ENCODE measurements around the gene ADGRA3.
"Not testable (repeated sequence)": the region's sequence is repeated elsewhere in the genome, so short reads cannot be mapped to it uniquely, and the experiment has no call there.

Gene ADGRA3

DNA sequence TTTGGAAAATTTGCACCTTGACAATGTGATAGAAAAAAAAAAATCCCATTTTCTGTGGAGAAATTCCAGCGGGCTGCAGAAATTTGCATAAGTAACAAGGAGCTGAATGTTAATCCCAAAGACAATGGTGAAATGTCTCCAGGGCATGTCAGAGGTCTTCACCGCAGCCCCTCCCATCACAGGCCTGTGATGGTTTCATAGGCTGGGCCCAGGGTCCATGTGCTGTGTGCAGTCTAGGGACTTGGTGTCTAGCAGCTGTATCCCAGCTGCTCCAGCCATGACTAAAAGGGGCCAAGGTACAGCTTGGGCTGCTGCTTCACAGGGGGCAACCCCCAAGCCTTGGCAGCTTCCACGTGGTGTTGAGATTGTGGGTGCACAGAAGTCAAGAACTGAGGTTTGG, 85.2 kb downstream of the ADGRA3 start:
- DNase-seq = no peak

DNA sequence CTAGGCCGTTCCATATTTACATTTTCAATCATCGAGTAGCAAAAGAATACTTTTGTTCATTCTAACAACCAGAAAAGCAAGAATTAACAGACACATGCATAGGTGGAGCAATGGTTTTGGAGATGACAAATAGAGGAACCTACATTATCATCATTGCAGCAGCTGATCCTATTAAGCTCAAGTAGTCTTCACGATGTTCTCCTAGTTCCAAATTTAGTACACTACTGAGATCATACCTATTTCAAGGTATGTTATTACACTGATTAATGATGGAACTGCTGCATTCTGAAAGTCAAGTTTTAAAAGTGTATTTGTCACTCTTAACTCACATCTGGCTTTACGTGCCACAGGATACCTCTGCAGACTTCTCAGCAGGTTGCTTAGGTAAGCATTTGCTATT, 87.4 kb downstream of the ADGRA3 start:
- no peak for DNase-seq

DNA sequence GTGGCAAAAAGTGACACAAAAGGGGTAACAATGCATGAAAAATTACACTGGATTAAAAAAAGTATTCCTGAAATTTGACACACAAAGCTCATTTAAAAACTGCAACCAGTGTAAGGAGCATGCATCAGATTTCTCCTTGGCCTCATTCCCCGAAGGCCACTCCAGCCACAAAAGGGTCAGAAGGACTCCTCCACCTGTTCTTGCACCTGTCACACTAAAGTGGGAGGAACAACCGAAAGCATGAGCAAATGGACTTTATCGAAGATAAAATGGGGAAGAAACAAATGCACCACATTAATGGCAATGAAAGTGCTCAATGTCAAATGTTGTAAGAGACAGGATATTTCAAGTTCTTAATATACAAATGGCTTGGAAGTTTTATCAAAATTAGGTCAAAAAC, 88.2 kb downstream of the ADGRA3 start:
- DNase-seq = peak; percentile 51

DNA sequence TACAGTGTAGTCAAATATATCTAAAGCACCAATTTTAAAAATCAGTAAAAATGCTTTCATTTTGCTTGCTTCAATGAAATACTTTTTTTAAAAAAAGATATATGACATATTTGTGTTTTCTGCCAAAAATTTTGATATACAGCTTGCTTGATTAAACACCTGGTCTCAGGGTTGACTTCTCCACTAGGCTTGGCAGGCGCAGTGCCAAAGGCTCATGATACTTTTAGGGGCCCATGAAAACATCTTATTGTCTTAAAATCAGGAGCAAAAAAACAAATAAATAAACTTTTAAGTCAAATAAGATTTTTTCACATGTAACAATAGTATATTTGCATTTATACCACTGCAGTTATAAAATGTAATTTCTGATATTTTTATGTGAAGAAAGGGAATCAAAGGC, 95.6 kb downstream of the ADGRA3 start:
- no peak for DNase-seq

DNA sequence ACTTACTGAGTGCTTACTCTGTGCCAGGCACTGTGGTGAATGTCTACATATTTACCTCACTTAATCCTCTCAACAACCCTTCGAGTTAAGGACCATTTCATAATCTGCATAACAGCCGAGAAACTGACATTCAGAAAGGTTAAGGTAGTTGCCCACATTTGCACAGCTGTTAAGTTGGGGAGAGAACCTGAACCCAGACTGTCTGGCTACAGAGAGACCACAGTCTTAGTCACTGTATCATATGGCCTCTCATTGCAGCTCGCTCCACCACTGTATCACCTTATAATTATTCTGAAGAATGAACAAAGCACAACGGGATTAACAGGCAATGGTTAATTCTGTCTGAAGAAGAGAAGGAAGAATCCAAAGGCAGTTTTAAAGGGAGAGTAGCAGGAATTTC, 98.5 kb downstream of the ADGRA3 start:
- DNase-seq = peak; percentile 25

DNA sequence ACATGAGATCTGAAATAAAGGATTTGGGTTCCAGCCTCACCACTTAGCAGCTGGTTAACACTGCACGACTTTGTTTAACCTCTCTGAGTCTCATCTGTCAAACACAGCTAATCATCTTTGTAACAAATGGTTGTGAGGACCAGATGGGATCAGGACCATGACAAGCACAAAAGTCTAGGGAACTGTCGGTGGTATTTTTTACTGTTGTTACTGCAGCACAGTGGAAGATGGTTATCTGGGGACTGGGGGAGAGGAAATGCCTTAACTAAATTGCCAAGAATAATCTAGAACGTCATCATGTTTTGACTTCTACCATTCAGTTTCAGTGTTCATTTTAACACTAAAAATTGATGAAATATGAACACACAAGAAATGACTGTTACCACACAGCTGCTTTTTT, 99.5 kb downstream of the ADGRA3 start:
- DNase-seq = peak; percentile 63

DNA sequence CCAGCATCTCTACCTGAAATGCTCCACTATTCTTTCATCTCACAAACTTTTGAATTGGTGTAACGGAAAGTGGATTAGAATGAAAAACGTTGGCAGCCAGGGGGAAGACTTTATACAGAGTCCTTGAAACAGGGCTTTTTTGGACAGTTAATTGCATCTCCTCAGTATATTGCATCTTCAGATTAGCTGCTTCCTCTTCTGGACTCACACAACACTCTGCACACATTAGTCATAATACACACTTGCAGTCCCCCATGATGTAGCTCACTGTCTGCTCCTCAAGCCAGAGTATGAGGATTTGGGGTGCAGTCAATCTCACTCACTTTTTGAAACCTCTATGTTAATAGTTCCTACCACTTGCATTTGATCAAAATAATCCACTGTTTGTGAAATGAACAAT, 101.0 kb downstream of the ADGRA3 start:
- no peak for DNase-seq

DNA sequence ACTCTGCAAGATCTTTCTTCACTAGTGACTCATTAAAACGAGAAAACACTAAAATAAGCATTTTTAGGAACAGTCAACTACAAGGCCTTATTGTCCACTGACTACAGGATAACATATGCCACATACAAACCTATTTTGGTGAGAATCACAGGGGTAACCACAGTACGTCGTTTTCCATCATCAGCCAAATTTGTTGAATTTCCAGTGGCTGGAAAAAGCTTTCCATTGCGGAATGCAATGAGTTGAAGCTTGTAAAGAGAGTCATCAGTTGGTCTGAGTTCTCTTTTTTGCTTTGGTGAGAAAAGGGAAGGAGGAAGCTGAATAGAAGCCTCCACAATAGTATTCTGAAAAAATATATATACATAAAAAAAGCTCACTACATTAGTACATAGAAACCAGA, 102.4 kb downstream of the ADGRA3 start:
- DNase-seq = no peak

DNA sequence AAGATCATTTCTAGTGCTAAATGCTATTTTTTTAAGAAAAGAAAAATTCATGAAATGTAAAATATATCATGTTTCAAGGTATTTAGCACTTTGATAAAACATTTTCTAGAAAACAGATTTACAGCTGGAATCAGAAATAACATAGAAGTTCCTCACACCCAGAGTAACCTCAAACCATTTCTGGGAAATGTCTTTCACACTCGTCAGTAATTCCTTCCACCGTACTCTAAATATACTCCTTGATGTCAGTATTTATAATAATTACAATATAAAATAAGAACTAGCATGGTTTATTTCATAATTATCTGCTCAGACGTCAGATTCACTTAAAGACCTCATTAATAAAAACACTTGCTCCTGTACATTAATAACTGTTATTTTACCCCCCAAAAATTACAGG, 103.9 kb downstream of the ADGRA3 start:
- DNase-seq = no peak

DNA sequence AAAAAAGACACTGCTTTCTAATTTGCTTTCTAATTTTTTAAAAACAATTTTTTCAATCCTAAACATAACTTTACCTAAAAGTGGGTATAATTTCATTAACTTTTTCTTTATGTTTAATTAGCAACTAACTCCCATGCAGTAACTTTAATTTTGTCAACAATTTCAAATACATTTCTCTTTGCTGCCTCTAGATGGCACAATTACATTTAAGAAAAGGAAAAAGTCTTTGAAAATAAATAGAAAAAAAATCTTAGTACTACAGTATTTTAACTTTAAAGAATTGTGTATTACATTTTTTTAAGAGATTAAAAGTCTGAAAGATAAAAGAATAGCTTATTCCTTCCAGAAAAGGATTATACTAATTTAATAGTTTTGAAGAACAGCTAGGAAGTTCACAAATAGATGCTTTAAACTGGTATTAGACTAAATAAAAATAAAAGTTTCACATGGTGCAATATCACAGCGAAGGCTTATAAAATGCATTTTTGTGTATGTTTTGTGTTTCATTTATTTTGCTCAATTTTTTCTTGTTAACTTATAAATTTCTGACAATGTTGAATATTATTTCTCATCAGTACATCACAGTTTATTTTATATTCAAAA, 105.1 kb downstream of the ADGRA3 start:
- DNase-seq = no peak

DNA sequence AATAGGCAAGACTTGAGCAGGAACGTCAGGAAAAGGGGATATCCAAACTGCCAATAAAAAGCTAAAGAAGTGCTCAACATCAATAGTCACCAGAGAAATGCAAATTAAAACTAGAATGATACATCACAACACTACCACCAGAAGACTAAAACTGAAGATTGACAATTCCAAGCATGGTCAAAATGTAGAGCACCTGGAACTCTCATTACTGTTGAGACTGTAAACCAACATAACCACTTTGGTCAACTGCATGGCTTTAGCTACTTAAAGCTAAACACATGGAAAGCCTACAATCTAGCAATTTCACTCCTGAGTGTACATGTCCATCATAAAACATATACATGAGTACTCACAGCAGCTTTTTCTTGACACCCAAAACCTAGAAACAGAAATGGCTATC, 107.4 kb downstream of the ADGRA3 start:
- no peak for DNase-seq

DNA sequence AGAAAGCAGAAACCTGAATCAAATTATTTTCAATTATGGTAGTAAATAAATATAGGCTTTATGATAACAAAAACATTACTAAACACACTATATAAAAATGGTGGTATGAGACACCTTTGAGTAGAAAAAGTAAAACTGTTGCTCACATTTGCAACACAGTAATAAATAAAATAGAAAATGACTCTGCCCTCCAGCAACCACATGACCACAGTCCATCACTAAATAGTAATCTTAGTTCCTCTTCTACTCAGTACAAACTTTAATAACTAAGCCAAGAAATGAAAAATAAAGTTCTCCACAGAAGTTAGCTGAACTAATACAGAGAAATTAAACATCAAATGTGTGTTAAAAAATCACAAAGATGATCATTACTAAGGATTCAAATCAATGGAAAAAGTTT, 108.5 kb downstream of the ADGRA3 start:
- no peak for DNase-seq

DNA sequence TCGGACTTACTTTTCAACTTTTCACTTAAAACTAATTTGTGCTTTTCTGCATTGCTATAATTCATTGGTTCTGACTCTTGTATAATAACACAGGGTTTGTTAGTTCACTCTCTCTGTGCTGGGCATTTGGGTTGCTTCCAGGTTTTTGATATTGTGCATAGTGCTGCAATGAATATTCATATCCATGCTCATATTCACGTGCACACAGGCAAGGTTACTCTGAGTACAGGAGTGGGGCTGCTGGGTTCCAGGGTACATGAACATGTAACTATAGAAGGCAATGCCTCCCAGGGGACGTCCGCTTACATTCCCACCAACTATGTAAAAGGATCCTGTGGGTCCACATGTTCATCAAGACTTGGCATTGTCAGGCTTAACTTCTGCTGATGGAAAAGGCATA, 117.2 kb downstream of the ADGRA3 start:
- DNase-seq = no peak

DNA sequence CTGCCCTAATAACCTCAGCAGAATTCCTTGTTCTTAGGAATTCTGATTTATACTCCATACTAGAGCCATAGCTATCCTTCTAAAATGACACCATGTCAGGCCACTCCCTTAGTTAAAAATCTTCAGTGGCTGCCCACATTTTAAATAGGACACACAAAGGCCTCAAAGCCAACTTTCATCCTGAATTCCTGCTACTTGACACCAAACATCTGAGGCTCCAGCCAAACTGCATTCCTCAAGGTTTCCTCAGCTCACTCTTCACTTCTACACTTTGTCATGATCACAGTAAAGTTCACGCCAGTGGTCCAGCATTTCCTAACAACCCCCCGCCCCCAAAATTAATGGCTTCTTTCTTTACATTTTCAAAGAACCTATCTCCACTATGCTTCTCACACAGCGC, 124.3 kb downstream of the ADGRA3 start:
- DNase-seq = no peak

DNA sequence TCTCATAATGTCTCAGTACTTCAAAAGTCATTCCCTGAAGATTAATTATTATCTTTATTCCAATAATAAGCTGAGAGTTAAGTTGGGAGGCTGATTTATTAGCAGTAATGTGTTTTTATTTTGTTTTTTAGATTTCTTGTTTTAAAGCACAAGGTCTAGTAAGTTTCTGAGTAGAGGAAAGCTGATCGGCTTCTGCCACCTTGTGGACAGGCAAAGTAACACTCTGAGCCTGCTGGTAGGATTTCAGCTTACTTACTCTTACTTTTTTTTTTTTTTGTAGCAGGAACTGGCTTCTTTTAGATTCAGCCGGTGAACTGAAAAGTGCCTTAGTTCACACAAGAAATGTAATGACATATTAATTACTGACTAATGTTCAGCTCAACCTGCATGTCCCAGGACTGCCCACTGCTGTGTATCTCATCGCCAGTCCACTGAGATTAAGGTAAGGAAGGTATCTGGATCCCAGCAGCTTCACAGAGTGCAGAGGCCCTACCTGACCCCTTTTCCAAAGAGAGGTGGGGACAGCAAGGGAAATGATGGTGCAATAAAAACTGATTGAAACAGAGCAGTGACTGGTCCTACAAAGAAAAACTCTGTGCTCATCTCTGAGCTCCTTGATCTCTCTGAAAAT, 126.5 kb downstream of the ADGRA3 start:
- no peak for DNase-seq

DNA sequence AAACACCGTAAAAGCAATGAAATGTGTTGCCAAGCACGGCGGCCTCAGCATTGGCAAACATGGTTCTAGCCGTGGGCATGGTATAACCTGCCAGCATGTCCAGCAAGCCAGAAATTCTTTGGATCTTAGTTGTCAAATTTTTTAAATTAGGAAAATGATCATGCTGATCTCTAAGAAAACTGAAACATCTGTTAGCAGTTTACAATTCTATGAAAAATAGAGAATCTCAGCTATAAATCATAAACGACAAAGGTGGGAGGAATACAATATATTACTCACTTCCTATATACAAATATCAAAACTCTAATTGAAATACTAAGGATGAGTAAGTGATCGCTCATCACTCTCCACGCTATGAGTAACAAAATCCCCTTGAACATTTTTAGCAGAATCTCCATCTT, 130.3 kb downstream of the ADGRA3 start:
- no peak for DNase-seq

DNA sequence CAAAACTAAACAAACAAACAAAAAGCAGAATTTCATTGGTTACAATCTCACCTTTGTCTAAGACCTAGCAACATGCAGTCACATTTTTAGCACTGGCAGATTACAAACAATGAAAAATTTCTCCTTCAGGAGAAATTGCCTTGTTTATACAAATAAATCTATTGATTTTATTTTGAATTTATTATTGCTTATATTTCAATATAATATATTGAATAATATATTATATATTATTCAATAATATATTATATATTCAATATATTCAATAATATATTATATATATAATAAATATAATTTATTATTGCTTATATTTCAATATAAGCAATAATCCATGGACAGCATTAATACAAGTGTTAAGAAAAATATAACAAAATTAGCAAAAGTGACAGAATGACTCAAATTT, 131.7 kb downstream of the ADGRA3 start:
- no peak for DNase-seq

DNA sequence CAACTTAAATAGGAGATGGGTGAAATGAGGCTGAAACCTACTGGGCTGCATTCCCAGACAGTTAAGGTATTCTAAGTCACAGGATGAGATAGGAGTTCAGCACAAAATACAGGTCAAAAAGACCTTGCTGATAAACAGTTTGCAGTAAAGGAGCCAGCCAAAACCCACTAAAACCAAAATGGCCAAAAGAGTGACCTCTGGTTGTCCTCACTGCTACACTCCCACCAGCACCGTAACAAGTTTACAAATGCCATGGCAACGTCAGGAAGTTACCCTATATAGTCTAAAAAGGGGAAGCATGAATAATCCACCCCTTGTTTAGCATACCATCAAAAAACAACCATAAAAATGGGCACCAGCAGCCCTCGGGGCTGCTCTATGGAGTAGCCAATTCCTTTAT, 133.7 kb downstream of the ADGRA3 start:
- DNase-seq = not testable (repeated sequence)

DNA sequence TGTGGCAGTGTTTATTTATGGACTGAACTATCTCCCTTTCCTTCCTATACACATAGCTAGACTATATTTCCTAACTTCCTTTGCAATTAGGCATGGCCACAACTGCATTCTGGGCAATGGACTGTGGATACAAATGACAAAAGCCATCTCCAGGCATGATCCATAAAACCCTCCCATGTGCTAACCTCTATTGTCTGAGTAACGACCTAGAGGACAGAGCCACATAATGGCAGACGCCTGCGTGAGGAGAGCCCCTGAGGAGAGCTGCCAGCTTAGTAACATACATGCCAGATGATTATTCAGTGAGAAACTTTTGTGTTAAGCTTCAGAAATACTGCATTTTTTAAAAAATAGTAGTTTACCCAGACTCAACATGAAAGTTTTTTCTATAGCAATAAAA, 142.9 kb downstream of the ADGRA3 start:
- no peak for DNase-seq

DNA sequence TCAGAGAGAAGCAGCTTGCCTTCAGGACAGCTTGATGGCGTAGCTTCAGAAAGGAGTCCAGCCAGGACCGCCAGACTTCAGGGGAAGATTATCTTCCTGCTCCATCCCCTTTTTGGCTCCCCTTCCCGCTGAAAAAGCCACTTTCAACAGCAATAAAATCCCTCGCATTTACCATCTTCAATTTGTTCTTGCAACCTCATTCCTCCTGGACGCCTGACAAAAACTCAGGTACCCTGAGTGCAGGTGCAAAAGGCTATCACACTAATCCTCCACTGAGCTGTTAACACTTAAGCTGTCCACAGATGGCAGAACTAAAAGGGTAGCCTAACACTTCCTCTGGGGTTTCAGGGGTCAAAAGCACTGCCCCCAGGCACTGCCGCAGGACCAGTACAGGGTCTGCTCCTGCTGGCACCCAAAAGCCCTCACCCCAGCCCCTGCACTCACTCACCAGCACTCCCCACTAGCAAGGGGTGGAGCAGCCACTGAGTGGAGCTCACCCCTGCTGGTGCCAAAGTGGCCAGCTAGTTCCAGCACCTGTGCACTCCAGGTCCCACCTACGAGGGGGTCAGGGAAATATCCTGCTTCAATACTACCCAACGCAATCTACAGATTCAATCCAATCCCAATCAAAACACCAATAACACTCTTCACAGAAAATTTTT, 145.8 kb downstream of the ADGRA3 start:
- no peak for DNase-seq

DNA sequence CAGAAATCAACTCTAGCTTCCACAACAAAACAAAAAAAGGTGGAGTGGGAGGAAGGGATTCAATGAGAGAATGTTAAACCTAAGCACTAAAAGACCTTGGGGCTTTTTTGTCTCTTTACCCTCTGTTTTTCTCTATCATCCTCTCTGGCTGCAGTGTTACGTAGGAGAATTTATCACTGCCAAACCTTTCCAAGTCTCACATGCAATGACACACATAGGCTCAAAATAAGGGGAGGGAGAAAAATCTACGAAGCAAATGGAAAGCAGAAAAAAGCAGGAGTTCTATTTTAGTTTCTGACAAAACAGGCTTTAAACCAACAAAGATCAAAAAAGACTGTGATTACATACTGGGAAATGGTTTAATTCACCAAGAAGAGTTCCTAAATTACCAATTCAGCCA, 152.1 kb downstream of the ADGRA3 start:
- no peak for DNase-seq

DNA sequence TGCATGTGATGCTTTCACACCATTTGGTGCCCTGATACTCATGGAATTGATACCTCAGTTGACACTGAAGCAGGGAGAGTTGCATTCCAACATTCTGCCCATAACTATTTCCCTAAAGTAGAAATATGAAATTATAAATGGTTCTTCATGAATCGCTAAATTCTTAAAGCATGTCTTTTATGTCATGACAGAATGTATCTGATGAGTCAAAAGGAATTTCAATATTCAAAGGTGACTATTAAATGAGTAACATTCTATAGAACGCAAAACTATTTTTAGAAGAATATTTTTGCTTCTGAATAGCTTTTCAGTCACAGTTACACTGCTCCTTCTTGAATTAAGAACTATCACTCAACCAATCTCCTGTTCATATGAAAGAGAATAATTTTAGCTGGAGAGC, 152.8 kb downstream of the ADGRA3 start:
- DNase-seq = no peak

DNA sequence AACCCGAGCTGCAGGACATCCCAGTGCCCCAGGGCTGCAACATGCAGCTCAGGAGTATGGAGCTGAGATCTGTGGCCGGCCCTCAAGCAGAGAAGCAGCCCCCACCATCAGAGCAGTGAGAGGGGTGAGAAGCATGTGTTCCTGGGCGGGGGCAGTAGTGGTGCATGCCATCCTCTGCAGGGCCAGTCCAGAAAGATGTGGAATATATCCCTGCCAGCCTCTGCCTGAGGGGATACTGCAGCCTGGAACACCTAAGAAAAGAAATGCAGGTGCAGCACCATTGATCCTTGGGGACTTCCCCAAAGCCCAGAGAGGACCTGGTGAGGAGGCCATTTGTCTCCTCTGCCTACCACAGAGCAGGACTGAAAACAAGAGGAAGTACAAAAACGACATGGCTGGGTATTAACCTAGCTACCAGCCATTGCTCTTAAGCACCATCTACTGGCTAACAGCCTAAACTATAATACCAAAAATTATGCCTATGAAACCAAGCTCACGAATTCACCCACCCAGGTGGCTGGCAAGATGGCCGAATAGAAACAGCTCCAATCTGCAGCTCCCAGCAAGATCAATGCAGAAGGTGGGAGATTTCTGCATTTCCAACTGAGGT, 158.8 kb downstream of the ADGRA3 start:
- no peak for DNase-seq

DNA sequence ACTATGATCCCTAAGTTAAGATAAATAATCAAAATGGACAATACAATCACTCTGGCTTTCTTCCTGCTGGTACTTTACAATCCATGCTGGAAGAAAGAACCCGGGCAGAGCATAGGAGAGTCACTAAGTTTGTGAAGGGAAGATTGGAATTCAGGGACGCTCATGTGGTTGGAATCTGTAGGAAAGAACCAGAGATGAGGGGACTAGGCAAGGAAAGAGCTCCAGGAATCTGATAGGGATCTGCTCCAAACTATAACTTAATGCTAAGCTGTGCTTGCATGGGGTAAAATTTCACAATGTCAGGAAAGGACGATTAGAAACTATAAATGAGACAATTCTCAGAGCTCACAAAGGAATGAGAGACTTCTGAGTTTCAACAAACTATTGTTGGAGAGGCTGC, 167.5 kb downstream of the ADGRA3 start:
- DNase-seq = no peak
